Keratinocyte (primary cell): ENCODE results near the gene IGFN1.

Experiments
- CTCF ChIP-seq, 3 experiments: IDR thresholded peaks in 1 of 3; conservative IDR thresholded peaks in 1 of 3; optimal IDR thresholded peaks in 1 of 3; 2 replicates in 2 of 3; 3 replicates in 1 of 3; pipeline versions ENCODE3 to v1.5.1; 2011; ENCODE audit warnings: low read length in 3 of 3, mild to moderate bottlenecking in 3 of 3, moderate library complexity in 2 of 3, control low read depth in 1 of 3, inconsistent platforms in 1 of 3; ENCODE audit not compliant: insufficient read depth in 2 of 3; ENCODE audit errors: extremely low read depth in 1 of 3
- EZH2 ChIP-seq: IDR thresholded peaks from one replicate; pipeline ENCODE4 v1.6.1; 2012; ENCODE audit warnings: inconsistent platforms, mild to moderate bottlenecking, low read length, moderate library complexity

GRCh38 chr1:201275253-201275666 lies 84.6 kb downstream of the IGFN1 start:
- TF ChIP-seq CTCF (optimal IDR thresholded peaks at IDR 0.05 in 1 of 3, IDR thresholded peaks at IDR 0.05 in 1 of 3, conservative IDR thresholded peaks at IDR 0.05 in 1 of 3; ENCODE audit: extremely low read depth in 1 of 3, insufficient read depth in 2 of 3, low read length in 3 of 3): no peak
- TF ChIP-seq EZH2: no peak
